ENCODE results near the gene SLC2A9. TPM values are rescaled to one million over a fixed set of nuclear protein-coding genes. Genes with fewer than 3 reads are reported as not detected.

The SLC2A9 gene
- total and polyA plus RNA-seq, 2 of the 13 experiments (the other 11 are each of a cell fraction or from before 2014, with no cell fraction given), result 36.2 to 42.3 TPM

DNA sequence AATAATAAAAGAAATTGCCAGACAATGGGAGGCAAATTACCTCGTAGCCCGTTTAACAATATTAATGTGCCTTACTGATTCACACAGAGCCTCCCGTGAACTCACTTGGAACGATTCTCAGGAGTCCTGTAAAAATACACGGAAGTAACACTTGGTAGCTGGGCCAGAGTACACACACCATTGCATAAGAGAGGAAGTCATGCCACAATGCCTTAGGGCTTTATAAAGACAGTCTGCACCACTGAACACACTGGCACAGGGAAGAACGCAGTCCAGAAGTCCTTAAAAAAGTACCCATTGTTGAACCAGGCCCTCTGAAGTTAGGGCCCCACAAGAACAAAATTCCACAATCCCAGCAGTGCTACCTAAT, 15.1 kb downstream of the SLC2A9 start (continued):
- no peak for TF ChIP-seq ZNF83 (CRISPR knock-in tag; IDR thresholded peaks at IDR 0.05; ENCODE audit: borderline replicate concordance)
- no peak for TF ChIP-seq ZNF484 (CRISPR knock-in tag; IDR thresholded peaks at IDR 0.05; ENCODE audit: borderline replicate concordance, low read depth)
- TF ChIP-seq ZNF333 (CRISPR knock-in tag; IDR thresholded peaks at IDR 0.05; ENCODE audit: borderline replicate concordance), result no peak
- TF ChIP-seq MXI1 (IDR thresholded peaks at IDR 0.05; ENCODE audit: borderline replicate concordance, low read depth, low read length), result peak; percentile 72; the same call in 2 of the 3 replicates
- TF ChIP-seq ZNF143 (CRISPR knock-in tag; IDR thresholded peaks at IDR 0.05), result no peak
- TF ChIP-seq ZBTB43 (CRISPR knock-in tag; conservative IDR thresholded peaks at IDR 0.05), result no peak; the same call in 1 of the 2 replicates
- no peak for TF ChIP-seq ZNF282 (IDR thresholded peaks at IDR 0.05; ENCODE audit: partially characterized antibody)
- TF ChIP-seq ZBTB7B (CRISPR knock-in tag; IDR thresholded peaks at IDR 0.05), result peak; percentile 35; the same call in 1 of the 2 replicates
- no peak for TF ChIP-seq RBM39 (IDR thresholded peaks at IDR 0.05; ENCODE audit: low read depth, low read length, poor library complexity, severe bottlenecking)
- TF ChIP-seq ZFAT (CRISPR knock-in tag; conservative IDR thresholded peaks at IDR 0.05), result no peak
- TF ChIP-seq ARNT2 (CRISPR knock-in tag; IDR thresholded peaks at IDR 0.05; ENCODE audit: low read depth), result peak; percentile 70; the same call in 1 of the 2 replicates
- TF ChIP-seq CENPT (CRISPR knock-in tag; IDR thresholded peaks at IDR 0.05; ENCODE audit: low read depth), result no peak
- TF ChIP-seq SNRNP70 (IDR thresholded peaks at IDR 0.05; ENCODE audit: low read depth, low read length), result no peak
- peak; percentile 90 for TF ChIP-seq MED1 (CRISPR knock-in tag; IDR thresholded peaks at IDR 0.05)
- no peak for TF ChIP-seq GRHL1 (CRISPR knock-in tag; conservative IDR thresholded peaks at IDR 0.05)
- TF ChIP-seq RARA (CRISPR knock-in tag; IDR thresholded peaks at IDR 0.05), result peak; percentile 79
- TF ChIP-seq THAP8 (CRISPR knock-in tag; IDR thresholded peaks at IDR 0.05; ENCODE audit: borderline replicate concordance), result no peak
- TF ChIP-seq PHF21A (CRISPR knock-in tag; IDR thresholded peaks at IDR 0.05), result peak; percentile 84; the same call in 1 of the 2 replicates
- TF ChIP-seq ZNF768 (CRISPR knock-in tag; IDR thresholded peaks at IDR 0.05), result no peak
- TF ChIP-seq, protein P1, sequence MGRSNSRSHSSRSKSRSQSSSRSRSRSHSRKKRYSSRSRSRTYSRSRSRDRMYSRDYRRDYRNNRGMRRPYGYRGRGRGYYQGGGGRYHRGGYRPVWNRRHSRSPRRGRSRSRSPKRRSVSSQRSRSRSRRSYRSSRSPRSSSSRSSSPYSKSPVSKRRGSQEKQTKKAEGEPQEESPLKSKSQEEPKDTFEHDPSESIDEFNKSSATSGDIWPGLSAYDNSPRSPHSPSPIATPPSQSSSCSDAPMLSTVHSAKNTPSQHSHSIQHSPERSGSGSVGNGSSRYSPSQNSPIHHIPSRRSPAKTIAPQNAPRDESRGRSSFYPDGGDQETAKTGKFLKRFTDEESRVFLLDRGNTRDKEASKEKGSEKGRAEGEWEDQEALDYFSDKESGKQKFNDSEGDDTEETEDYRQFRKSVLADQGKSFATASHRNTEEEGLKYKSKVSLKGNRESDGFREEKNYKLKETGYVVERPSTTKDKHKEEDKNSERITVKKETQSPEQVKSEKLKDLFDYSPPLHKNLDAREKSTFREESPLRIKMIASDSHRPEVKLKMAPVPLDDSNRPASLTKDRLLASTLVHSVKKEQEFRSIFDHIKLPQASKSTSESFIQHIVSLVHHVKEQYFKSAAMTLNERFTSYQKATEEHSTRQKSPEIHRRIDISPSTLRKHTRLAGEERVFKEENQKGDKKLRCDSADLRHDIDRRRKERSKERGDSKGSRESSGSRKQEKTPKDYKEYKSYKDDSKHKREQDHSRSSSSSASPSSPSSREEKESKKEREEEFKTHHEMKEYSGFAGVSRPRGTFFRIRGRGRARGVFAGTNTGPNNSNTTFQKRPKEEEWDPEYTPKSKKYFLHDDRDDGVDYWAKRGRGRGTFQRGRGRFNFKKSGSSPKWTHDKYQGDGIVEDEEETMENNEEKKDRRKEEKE (IDR thresholded peaks at IDR 0.05), result no peak
- no peak for TF ChIP-seq CBFB (CRISPR knock-in tag; IDR thresholded peaks at IDR 0.05)
- no peak for TF ChIP-seq ZBTB34 (CRISPR knock-in tag; IDR thresholded peaks at IDR 0.05)
- TF ChIP-seq HDAC2 (CRISPR knock-in tag; IDR thresholded peaks at IDR 0.05), result peak; percentile 72
- no peak for TF ChIP-seq ATF7 (IDR thresholded peaks at IDR 0.05)
- no peak; the same call in 1 of the 2 replicates for TF ChIP-seq ATF7 (CRISPR knock-in tag; IDR thresholded peaks at IDR 0.05)

Measured in HepG2 (cell line).